Activated T-helper 2 cell treated with anti-CD3 and anti-CD28 coated beads, Interferon-gamma antibody, Interleukin-2, Interleukin-4, amounts not matched to agents 10 μg/mL and 5 μg/mL and 100 μg/mL, durations not matched to agents 14 hours and 24 hours and 36 hours (primary cell): ENCODE measurements around the gene EFTUD2. TPM values are rescaled to one million over a fixed set of nuclear protein-coding genes. Genes with fewer than 3 reads are reported as not detected.
A peak's percentile ranks its signal among the peaks of the same experiment; 100 is the strongest.
"Not testable (repeated sequence)": the region's sequence is repeated elsewhere in the genome, so short reads cannot be mapped to it uniquely, and the experiment has no call there.

Experiments
- DNase-seq: peaks from one replicate; pipeline ENCODE4 v3.0.0; 2021; ENCODE audit warnings: low spot score
- H3K27ac Mint-ChIP-seq: one replicate; pipeline ENCODE4 v1.8.0; 2021; ENCODE audit warnings: mixed read lengths
- H3K27me3 Mint-ChIP-seq: one replicate; pipeline ENCODE4 v1.8.0; 2021; ENCODE audit warnings: low read depth, mixed read lengths
- H3K36me3 Mint-ChIP-seq: one replicate; pipeline ENCODE4 v1.8.0; 2021; ENCODE audit warnings: low read depth, mixed read lengths
- H3K4me1 Mint-ChIP-seq: one replicate; pipeline ENCODE4 v1.8.0; 2021; ENCODE audit warnings: low read depth, mixed read lengths
- H3K4me3 Mint-ChIP-seq: one replicate; pipeline ENCODE4 v1.8.0; 2021; ENCODE audit warnings: low read depth, mild to moderate bottlenecking, moderate library complexity, mixed read lengths
- H3K9me3 Mint-ChIP-seq: one replicate; pipeline ENCODE4 v1.8.0; 2021; ENCODE audit warnings: mixed read lengths
- intact Hi-C: fragments of 100-400 bp; cut with micrococcal nuclease; formaldehyde crosslinking; loops from one replicate; pipeline ENCODE4 v1.15.1; 2023
- total RNA-seq: library from RNA; stranded (reverse); gene quantifications from 2 replicates; pipeline ENCODE4 v1.2.3, GENCODE V29; 2022

EFTUD2 gene
- total RNA-seq, 1 donor from 2014 or later, result 194 TPM

- Mint-ChIP-seq H3K27ac (no peak overlapping the region), H3K27me3 (peaks cover 12% of the 10 kb centered on the region), H3K4me3 (no peak overlapping the region), H3K4me1 (peaks cover 7% of the 10 kb centered on the region), H3K9me3 (no peaks in the 10 kb centered on the region), H3K36me3 (no peaks in the 10 kb centered on the region)
- DNase-seq, result no peak
- intact Hi-C loops, result no loop called here
Measured at GRCh38 chr17:44837196-44837595, 62.0 kb downstream of the EFTUD2 start.

GRCh38 chr17:44832805-44833204, 66.4 kb downstream of the EFTUD2 start:
- Mint-ChIP-seq H3K9me3 (no peaks in the 10 kb centered on the region), H3K36me3 (no peaks in the 10 kb centered on the region), H3K27me3 (peaks cover 39% of the 10 kb centered on the region), H3K27ac (no peak overlapping the region), H3K4me3 (no peak overlapping the region), H3K4me1 (peaks cover 9% of the 10 kb centered on the region)
- DNase-seq, result no peak
- intact Hi-C loops, result no loop called here

GRCh38 chr17:44831371-44831770, 67.9 kb downstream of the EFTUD2 start:
- intact Hi-C loops, result no loop called here
- no peak overlapping the region for H3K27ac Mint-ChIP-seq
- no peak for DNase-seq
- H3K4me3 Mint-ChIP-seq, result peak overlapping the region; percentile 8
- peaks cover 50% of the 10 kb centered on the region for H3K27me3 Mint-ChIP-seq
- no peaks in the 10 kb centered on the region for H3K9me3 Mint-ChIP-seq
- H3K4me1 Mint-ChIP-seq, result peaks cover 9% of the 10 kb centered on the region
- H3K36me3 Mint-ChIP-seq, result no peaks in the 10 kb centered on the region

- no peaks in the 10 kb centered on the region for H3K9me3 Mint-ChIP-seq
- no peaks in the 10 kb centered on the region for H3K36me3 Mint-ChIP-seq
- peak overlapping the region; percentile 68 for H3K4me3 Mint-ChIP-seq
- peaks cover 50% of the 10 kb centered on the region for H3K27me3 Mint-ChIP-seq
- peak overlapping the region; percentile 28 for H3K27ac Mint-ChIP-seq
- intact Hi-C loops, result no loop called here
- DNase-seq, result no peak
- H3K4me1 Mint-ChIP-seq, result peaks cover 9% of the 10 kb centered on the region
Measured at GRCh38 chr17:44830359-44831288, 68.6 kb downstream of the EFTUD2 start.

- peaks cover 50% of the 10 kb centered on the region for H3K27me3 Mint-ChIP-seq
- peak within 1 kb of the TSS; percentile 28 for H3K27ac Mint-ChIP-seq
- peak within 1 kb of the TSS; percentile 75 for H3K4me3 Mint-ChIP-seq
- H3K9me3 Mint-ChIP-seq, result no peaks in the 10 kb centered on the region
- no peak for DNase-seq
- H3K36me3 Mint-ChIP-seq, result no peaks in the 10 kb centered on the region
- intact Hi-C loops, result loop anchor here (5.0 kb wide), 1 partner anchor 52 kb away; no protein-coding TSS in a partner anchor
- peaks cover 9% of the 10 kb centered on the region for H3K4me1 Mint-ChIP-seq
Measured at GRCh38 chr17:44829523-44830358, 69.5 kb downstream of the EFTUD2 start, which contains the start of gene GJC1. GJC1 (minus strand) TSS chr17:44830287; CDS start chr17:44805817, 24,470 bp downstream.

- Mint-ChIP-seq H3K4me1 (peaks cover 9% of the 10 kb centered on the region), H3K9me3 (no peaks in the 10 kb centered on the region), H3K27ac (peak overlapping the region; percentile 10), H3K36me3 (no peaks in the 10 kb centered on the region), H3K4me3 (peak overlapping the region; percentile 75), H3K27me3 (peaks cover 49% of the 10 kb centered on the region)
- intact Hi-C loops, result loop anchor here (5.0 kb wide), 1 partner anchor 52 kb away; no protein-coding TSS in a partner anchor
- DNase-seq, result no peak
Measured at GRCh38 chr17:44828919-44829522, 70.2 kb downstream of the EFTUD2 start.

GRCh38 chr17:44827863-44828262, 71.4 kb downstream of the EFTUD2 start:
- no peaks in the 10 kb centered on the region for H3K36me3 Mint-ChIP-seq
- no peak overlapping the region for H3K4me3 Mint-ChIP-seq
- peaks cover 9% of the 10 kb centered on the region for H3K4me1 Mint-ChIP-seq
- H3K27ac Mint-ChIP-seq, result no peak overlapping the region
- H3K9me3 Mint-ChIP-seq, result no peaks in the 10 kb centered on the region
- H3K27me3 Mint-ChIP-seq, result peaks cover 43% of the 10 kb centered on the region
- DNase-seq, result no peak
- intact Hi-C loops, result loop anchor here (5.0 kb wide), 1 partner anchor 51 kb away; no protein-coding TSS in a partner anchor

GRCh38 chr17:44826123-44826790, 73.0 kb downstream of the EFTUD2 start:
- intact Hi-C loops, result loop anchor here (5.0 kb wide), 1 partner anchor 49 kb away; no protein-coding TSS in a partner anchor
- Mint-ChIP-seq H3K9me3 (no peaks in the 10 kb centered on the region), H3K36me3 (no peaks in the 10 kb centered on the region), H3K27me3 (peaks cover 35% of the 10 kb centered on the region), H3K4me3 (no peak overlapping the region), H3K4me1 (peaks cover 9% of the 10 kb centered on the region), H3K27ac (peak overlapping the region; percentile 22)
- no peak for DNase-seq

- H3K36me3 Mint-ChIP-seq, H3K4me1 Mint-ChIP-seq, H3K4me3 Mint-ChIP-seq, H3K9me3 Mint-ChIP-seq, H3K27ac Mint-ChIP-seq, DNase-seq: not testable (repeated sequence)
- intact Hi-C loops, result loop anchor here (5.0 kb wide), 1 partner anchor 48 kb away; no protein-coding TSS in a partner anchor
- H3K27me3 Mint-ChIP-seq, result peaks cover 28% of the 10 kb centered on the region
Measured at GRCh38 chr17:44825236-44825635, 74.0 kb downstream of the EFTUD2 start.

- DNase-seq, result no peak
- H3K9me3 Mint-ChIP-seq, result no peaks in the 10 kb centered on the region
- no peak overlapping the region for H3K27ac Mint-ChIP-seq
- H3K36me3 Mint-ChIP-seq, result no peaks in the 10 kb centered on the region
- intact Hi-C loops, result no loop called here
- H3K27me3 Mint-ChIP-seq, result peaks cover 4% of the 10 kb centered on the region
- no peaks in the 10 kb centered on the region for H3K4me1 Mint-ChIP-seq
- H3K4me3 Mint-ChIP-seq, result no peak overlapping the region
Measured at GRCh38 chr17:44820631-44821212, 78.5 kb downstream of the EFTUD2 start.

GRCh38 chr17:44818508-44818907, 80.7 kb downstream of the EFTUD2 start:
- H3K9me3 Mint-ChIP-seq, H3K36me3 Mint-ChIP-seq, H3K27me3 Mint-ChIP-seq, DNase-seq, H3K27ac Mint-ChIP-seq, H3K4me1 Mint-ChIP-seq, intact Hi-C loops, H3K4me3 Mint-ChIP-seq: not testable (repeated sequence)

- Mint-ChIP-seq H3K4me3 (no peak overlapping the region), H3K27ac (no peak overlapping the region), H3K27me3 (peaks cover 2% of the 10 kb centered on the region), H3K9me3 (no peaks in the 10 kb centered on the region), H3K36me3 (no peaks in the 10 kb centered on the region), H3K4me1 (no peaks in the 10 kb centered on the region)
- intact Hi-C loops, result no loop called here
- DNase-seq, result no peak
Measured at GRCh38 chr17:44812263-44812662, 87.0 kb downstream of the EFTUD2 start.
